Activated CD4-positive, CD25-positive, alpha-beta regulatory T cell treated with anti-CD3 and anti-CD28 coated beads, Interleukin-2, amount 50 U/mL, for 16 hours (primary cell): ENCODE results near the gene MTHFD1L.
"Not testable (repeated sequence)": the region's sequence is repeated elsewhere in the genome, so short reads cannot be mapped to it uniquely, and the experiment has no call there.

Experiments used
- DNase-seq: peaks from one replicate; pipeline ENCODE4 v3.0.0-alpha.2; 2020; ENCODE audit warnings: low read depth, low spot score

Gene MTHFD1L

GRCh38 chr6:151121900-151122299, 256.4 kb downstream of the MTHFD1L start:
- no peak for DNase-seq

- not testable (repeated sequence) for DNase-seq
These were observed 258.1 kb downstream of the MTHFD1L start for GRCh38 chr6:151123641-151124040.

GRCh38 chr6:151125242-151125641, 259.7 kb downstream of the MTHFD1L start:
- DNase-seq: not testable (repeated sequence)

- DNase-seq: not testable (repeated sequence)
These were observed 260.3 kb downstream of the MTHFD1L start for GRCh38 chr6:151125651-151126416.

- not testable (repeated sequence) for DNase-seq
These were observed 260.9 kb downstream of the MTHFD1L start for GRCh38 chr6:151126417-151126724.

- DNase-seq: not testable (repeated sequence)
These were observed 261.8 kb downstream of the MTHFD1L start for GRCh38 chr6:151127133-151127798.

GRCh38 chr6:151128763-151129370, 263.4 kb downstream of the MTHFD1L start:
- no peak for DNase-seq

- no peak for DNase-seq
These were observed 264.8 kb downstream of the MTHFD1L start for GRCh38 chr6:151130329-151130728.

- DNase-seq: no peak
These were observed 266.0 kb downstream of the MTHFD1L start for GRCh38 chr6:151131324-151132007.

GRCh38 chr6:151136141-151136755, 270.7 kb downstream of the MTHFD1L start:
- no peak for DNase-seq

- DNase-seq: no peak
These were observed 272.0 kb downstream of the MTHFD1L start for GRCh38 chr6:151137542-151137941.

- no peak for DNase-seq
These were observed 274.0 kb downstream of the MTHFD1L start for GRCh38 chr6:151139524-151139923.

- DNase-seq: no peak
These were observed 275.3 kb downstream of the MTHFD1L start for GRCh38 chr6:151140767-151141166.

GRCh38 chr6:151141685-151142084, 276.2 kb downstream of the MTHFD1L start:
- DNase-seq: no peak

GRCh38 chr6:151142676-151143075, 277.2 kb downstream of the MTHFD1L start:
- DNase-seq: no peak

- no peak for DNase-seq
These were observed 277.8 kb downstream of the MTHFD1L start for GRCh38 chr6:151143337-151143736.

GRCh38 chr6:151143806-151144205, 278.3 kb downstream of the MTHFD1L start:
- DNase-seq: no peak

- DNase-seq: no peak
These were observed 281.8 kb downstream of the MTHFD1L start for GRCh38 chr6:151147118-151147832.

GRCh38 chr6:151148111-151148510, 282.6 kb downstream of the MTHFD1L start:
- DNase-seq: no peak

- no peak for DNase-seq
These were observed 284.3 kb downstream of the MTHFD1L start for GRCh38 chr6:151149793-151150192.
